ENCODE measurements around the gene CERS6. TPM values are rescaled to one million over a fixed set of nuclear protein-coding genes. Genes with fewer than 3 reads are reported as not detected.

The CERS6 gene
- total RNA-seq, 1 experiment from 2014 or later: 45.9 TPM

DNA sequence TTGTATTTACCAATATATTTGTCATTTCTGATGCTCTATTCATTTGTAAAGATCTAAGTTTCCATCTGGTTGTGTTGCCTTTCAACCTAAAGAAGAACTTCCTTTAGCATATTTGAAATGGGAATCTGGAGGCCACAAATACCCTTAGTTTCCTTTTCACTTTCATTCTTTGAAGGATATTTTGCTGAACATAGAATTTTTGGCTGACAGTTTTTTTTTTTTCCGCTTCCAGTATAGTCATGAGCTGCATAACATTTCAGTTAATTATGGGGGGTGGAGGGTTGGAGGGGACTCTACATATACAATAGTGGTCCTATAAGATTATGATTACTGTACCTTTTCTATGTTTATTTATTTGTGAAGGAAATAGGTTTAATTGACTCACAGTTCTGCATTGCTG lies 83.9 kb downstream of the CERS6 start:
- DNase-seq: no peak
- H3K4me3 Mint-ChIP-seq (ENCODE audit: low read depth, unreplicated experiment): no peak overlapping the region
- peaks cover 18% of the 10 kb centered on the region for H3K4me1 Mint-ChIP-seq (ENCODE audit: low read depth, unreplicated experiment)
- TF ChIP-seq, protein P1, sequence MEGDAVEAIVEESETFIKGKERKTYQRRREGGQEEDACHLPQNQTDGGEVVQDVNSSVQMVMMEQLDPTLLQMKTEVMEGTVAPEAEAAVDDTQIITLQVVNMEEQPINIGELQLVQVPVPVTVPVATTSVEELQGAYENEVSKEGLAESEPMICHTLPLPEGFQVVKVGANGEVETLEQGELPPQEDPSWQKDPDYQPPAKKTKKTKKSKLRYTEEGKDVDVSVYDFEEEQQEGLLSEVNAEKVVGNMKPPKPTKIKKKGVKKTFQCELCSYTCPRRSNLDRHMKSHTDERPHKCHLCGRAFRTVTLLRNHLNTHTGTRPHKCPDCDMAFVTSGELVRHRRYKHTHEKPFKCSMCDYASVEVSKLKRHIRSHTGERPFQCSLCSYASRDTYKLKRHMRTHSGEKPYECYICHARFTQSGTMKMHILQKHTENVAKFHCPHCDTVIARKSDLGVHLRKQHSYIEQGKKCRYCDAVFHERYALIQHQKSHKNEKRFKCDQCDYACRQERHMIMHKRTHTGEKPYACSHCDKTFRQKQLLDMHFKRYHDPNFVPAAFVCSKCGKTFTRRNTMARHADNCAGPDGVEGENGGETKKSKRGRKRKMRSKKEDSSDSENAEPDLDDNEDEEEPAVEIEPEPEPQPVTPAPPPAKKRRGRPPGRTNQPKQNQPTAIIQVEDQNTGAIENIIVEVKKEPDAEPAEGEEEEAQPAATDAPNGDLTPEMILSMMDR (IDR thresholded peaks at IDR 0.05; ENCODE audit: unreplicated experiment): no peak
- H3K9me3 Mint-ChIP-seq (ENCODE audit: low read depth, unreplicated experiment): peaks cover 3% of the 10 kb centered on the region
- CTCF ChIA-PET: no interaction called here
- no TSS peak for BruUV-seq (replicated peaks)
- H3K36me3 Mint-ChIP-seq (ENCODE audit: insufficient read depth, unreplicated experiment): no peaks in the 10 kb centered on the region
- no peaks in the 10 kb centered on the region for H3K27me3 Mint-ChIP-seq (ENCODE audit: unreplicated experiment)
- intact Hi-C loops (cut with micrococcal nuclease; ENCODE audit: unreplicated experiment): no loop called here
- H3K27ac Mint-ChIP-seq (ENCODE audit: unreplicated experiment): no peak overlapping the region

DNA sequence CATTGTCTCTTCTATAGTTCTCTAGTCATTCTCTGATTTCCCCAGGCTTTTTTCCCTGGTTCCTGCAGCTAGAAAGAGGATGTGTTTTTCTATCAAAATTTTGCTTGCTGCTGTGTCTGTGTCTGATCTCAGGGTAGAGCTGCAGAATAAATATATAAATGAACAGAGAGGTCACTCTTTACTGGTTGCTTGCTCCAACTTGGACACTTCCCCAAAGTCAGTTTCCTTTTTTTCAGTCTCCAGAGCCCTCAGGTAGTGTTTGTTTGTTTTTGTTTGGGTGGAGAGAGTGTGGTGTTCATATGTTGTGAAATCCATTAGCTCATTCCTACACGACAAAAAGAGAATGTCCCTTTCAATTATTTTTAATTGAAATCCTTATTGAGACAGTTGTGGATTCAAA lies 85.8 kb downstream of the CERS6 start:
- Mint-ChIP-seq H3K4me1 (ENCODE audit: low read depth, unreplicated experiment) (peaks cover 33% of the 10 kb centered on the region), H3K36me3 (ENCODE audit: insufficient read depth, unreplicated experiment) (no peaks in the 10 kb centered on the region), H3K27ac (ENCODE audit: unreplicated experiment) (no peak overlapping the region), H3K9me3 (ENCODE audit: low read depth, unreplicated experiment) (peaks cover 3% of the 10 kb centered on the region), H3K4me3 (ENCODE audit: low read depth, unreplicated experiment) (no peak overlapping the region), H3K27me3 (ENCODE audit: unreplicated experiment) (no peaks in the 10 kb centered on the region)
- intact Hi-C loops (cut with micrococcal nuclease; ENCODE audit: unreplicated experiment): no loop called here
- TF ChIP-seq, protein P1 (IDR thresholded peaks at IDR 0.05; ENCODE audit: unreplicated experiment): no peak
- no peak for DNase-seq
- BruUV-seq (replicated peaks): no TSS peak
- CTCF ChIA-PET: interaction anchor here (0.9 kb wide), 1 partner anchor 156 kb away, joined by 9 read pairs; no protein-coding TSS in a partner anchor

DNA sequence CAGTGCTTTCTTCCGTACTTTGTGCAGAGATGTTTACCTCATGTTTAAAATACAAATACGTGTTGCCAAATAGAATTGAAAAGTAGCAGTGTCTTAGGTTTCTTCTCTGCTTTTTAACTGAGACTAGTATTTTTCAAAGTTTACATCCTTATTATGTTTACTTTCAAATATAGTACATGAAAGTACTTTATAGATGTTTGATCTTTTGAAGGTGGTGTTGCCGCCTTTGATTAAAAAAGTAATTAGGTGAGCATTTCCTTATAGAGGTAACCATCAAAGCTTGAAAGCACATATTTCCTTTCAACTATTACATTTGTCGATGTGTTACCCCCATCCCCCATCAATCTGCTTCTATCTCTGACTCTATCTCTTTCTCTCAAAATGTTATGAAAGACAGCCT lies 87.0 kb downstream of the CERS6 start:
- peaks cover 3% of the 10 kb centered on the region for H3K9me3 Mint-ChIP-seq (ENCODE audit: low read depth, unreplicated experiment)
- H3K36me3 Mint-ChIP-seq (ENCODE audit: insufficient read depth, unreplicated experiment): no peaks in the 10 kb centered on the region
- no TSS peak for BruUV-seq (replicated peaks)
- no peak for DNase-seq
- no peak overlapping the region for H3K4me3 Mint-ChIP-seq (ENCODE audit: low read depth, unreplicated experiment)
- CTCF ChIA-PET: no interaction called here
- peaks cover 24% of the 10 kb centered on the region for H3K4me1 Mint-ChIP-seq (ENCODE audit: low read depth, unreplicated experiment)
- intact Hi-C loops (cut with micrococcal nuclease; ENCODE audit: unreplicated experiment): no loop called here
- H3K27ac Mint-ChIP-seq (ENCODE audit: unreplicated experiment): no peak overlapping the region
- TF ChIP-seq, protein P1 (IDR thresholded peaks at IDR 0.05; ENCODE audit: unreplicated experiment): no peak
- H3K27me3 Mint-ChIP-seq (ENCODE audit: unreplicated experiment): no peaks in the 10 kb centered on the region

DNA sequence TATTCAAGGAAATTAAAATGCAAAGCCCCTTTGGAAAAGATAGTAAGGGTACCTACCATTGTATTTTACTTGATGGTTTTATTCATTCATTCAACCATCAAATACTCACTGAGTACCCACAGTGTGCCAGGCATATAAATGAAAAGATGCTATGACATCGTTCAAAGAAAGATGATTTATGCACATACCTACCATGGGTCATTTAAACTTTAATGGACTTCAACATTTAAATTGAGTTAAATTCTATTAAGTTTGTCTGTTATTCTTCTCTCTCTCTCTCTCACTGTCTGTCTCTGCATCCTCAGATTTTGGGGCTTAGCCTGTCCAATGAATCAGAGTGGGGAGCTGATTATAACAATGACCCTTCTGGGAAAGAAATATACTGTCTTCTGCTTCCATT lies 87.9 kb downstream of the CERS6 start:
- no peaks in the 10 kb centered on the region for H3K36me3 Mint-ChIP-seq (ENCODE audit: insufficient read depth, unreplicated experiment)
- H3K27me3 Mint-ChIP-seq (ENCODE audit: unreplicated experiment): no peaks in the 10 kb centered on the region
- no TSS peak for BruUV-seq (replicated peaks)
- CTCF ChIA-PET: no interaction called here
- TF ChIP-seq, protein P1 (IDR thresholded peaks at IDR 0.05; ENCODE audit: unreplicated experiment): no peak
- intact Hi-C loops (cut with micrococcal nuclease; ENCODE audit: unreplicated experiment): no loop called here
- no peak for DNase-seq
- H3K4me3 Mint-ChIP-seq (ENCODE audit: low read depth, unreplicated experiment): no peak overlapping the region
- no peak overlapping the region for H3K27ac Mint-ChIP-seq (ENCODE audit: unreplicated experiment)
- H3K9me3 Mint-ChIP-seq (ENCODE audit: low read depth, unreplicated experiment): peaks cover 3% of the 10 kb centered on the region
- peaks cover 15% of the 10 kb centered on the region for H3K4me1 Mint-ChIP-seq (ENCODE audit: low read depth, unreplicated experiment)
